ENCODE results near the gene PCP4.

Gene PCP4

GRCh38 chr21:39849014-39849655, 18.1 kb upstream of the PCP4 start:
- DNase-seq (ENCODE audit: low read depth in 1 of 2, low spot score in 1 of 2) = no peak
- TF ChIP-seq JUND (IDR thresholded peaks at IDR 0.05; ENCODE audit: low read depth) = no peak
- in situ Hi-C loops (cut with HindIII; ENCODE audit: low pct_unique_long_range_greater_than_20kb, low sequenced_read_pairs) = no loop called here

- DNase-seq (ENCODE audit: low read depth in 1 of 2, low spot score in 1 of 2) = no peak
- TF ChIP-seq JUND (IDR thresholded peaks at IDR 0.05; ENCODE audit: low read depth) = no peak
- in situ Hi-C loops (cut with HindIII; ENCODE audit: low pct_unique_long_range_greater_than_20kb, low sequenced_read_pairs) = no loop called here
Measured at GRCh38 chr21:39850333-39850732, 16.9 kb upstream of the PCP4 start.

DNA sequence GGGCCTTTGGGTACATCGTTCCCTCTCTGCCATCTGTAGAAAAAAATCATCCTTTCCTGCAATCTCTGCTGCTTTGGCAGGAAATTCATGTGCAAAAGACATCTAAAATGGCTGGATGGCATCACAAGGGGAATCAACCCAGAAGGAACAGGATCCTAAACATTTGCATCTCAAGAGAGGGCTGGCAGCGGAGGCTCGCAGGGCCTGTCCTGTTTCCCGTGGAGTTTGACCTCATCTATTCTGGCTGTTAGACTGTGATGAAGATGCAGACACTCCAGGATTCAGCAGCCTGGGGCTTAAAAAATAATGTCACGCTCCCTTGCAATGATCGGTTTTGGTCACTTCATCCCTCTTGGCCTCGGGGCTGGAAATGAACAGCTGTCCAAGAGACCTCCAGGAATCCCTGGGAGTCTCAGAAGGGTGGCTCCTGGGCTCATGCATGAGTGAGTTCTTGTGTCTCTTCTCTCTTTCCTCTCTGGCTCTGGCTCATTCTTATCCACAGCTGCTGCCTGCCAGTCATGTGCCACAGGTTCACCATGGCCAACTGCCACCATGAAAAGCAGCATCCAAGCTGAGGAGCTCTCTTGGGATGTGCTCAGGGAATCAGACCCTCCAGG, 16.1 kb upstream of the PCP4 start:
- in situ Hi-C loops (cut with HindIII; ENCODE audit: low pct_unique_long_range_greater_than_20kb, low sequenced_read_pairs) = no loop called here
- DNase-seq (ENCODE audit: low read depth in 1 of 2, low spot score in 1 of 2) = no peak
- TF ChIP-seq JUND (IDR thresholded peaks at IDR 0.05; ENCODE audit: low read depth) = no peak

- in situ Hi-C loops (cut with HindIII; ENCODE audit: low pct_unique_long_range_greater_than_20kb, low sequenced_read_pairs) = no loop called here
- DNase-seq (ENCODE audit: low read depth in 1 of 2, low spot score in 1 of 2) = peak in 1 of 2 experiments; percentile 54
Measured at GRCh38 chr21:39852021-39852721, 15.1 kb upstream of the PCP4 start.

GRCh38 chr21:39852726-39853500, 14.3 kb upstream of the PCP4 start:
- no peak for DNase-seq (ENCODE audit: low read depth in 1 of 2, low spot score in 1 of 2)
- TF ChIP-seq JUND (IDR thresholded peaks at IDR 0.05; ENCODE audit: low read depth) = no peak
- in situ Hi-C loops (cut with HindIII; ENCODE audit: low pct_unique_long_range_greater_than_20kb, low sequenced_read_pairs) = no loop called here

More at GRCh38 chr21:39852021-39852721, 15.1 kb upstream of the PCP4 start:
- no peak for TF ChIP-seq JUND (IDR thresholded peaks at IDR 0.05; ENCODE audit: low read depth)

DNA sequence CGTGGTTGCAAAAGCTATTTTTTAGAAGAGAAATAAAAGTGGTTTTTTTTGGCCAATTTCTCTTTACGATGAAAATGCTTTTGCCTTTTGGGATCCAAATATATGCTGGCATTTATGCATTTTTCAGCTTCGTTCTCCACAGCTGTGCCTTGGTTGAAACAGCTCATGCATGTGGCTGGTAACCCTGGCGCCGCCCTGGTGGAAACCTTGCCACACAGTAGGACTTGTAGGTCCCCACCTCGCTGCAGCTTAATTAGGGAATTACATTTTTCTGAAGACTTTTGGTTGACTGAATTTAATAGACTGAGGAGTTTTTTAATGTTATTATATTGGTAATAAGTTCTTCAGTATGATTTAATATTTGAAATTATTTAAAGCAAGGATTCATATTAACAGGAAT, 12.7 kb upstream of the PCP4 start:
- peak in 1 of 2 experiments; percentile 15 for DNase-seq (ENCODE audit: low read depth in 1 of 2, low spot score in 1 of 2)
- in situ Hi-C loops (cut with HindIII; ENCODE audit: low pct_unique_long_range_greater_than_20kb, low sequenced_read_pairs) = no loop called here
- no peak for TF ChIP-seq JUND (IDR thresholded peaks at IDR 0.05; ENCODE audit: low read depth)

- no peak for DNase-seq (ENCODE audit: low read depth in 1 of 2, low spot score in 1 of 2)
- in situ Hi-C loops (cut with HindIII; ENCODE audit: low pct_unique_long_range_greater_than_20kb, low sequenced_read_pairs) = no loop called here
- TF ChIP-seq JUND (IDR thresholded peaks at IDR 0.05; ENCODE audit: low read depth) = no peak
Measured at GRCh38 chr21:39855595-39855994, 11.6 kb upstream of the PCP4 start.

DNA sequence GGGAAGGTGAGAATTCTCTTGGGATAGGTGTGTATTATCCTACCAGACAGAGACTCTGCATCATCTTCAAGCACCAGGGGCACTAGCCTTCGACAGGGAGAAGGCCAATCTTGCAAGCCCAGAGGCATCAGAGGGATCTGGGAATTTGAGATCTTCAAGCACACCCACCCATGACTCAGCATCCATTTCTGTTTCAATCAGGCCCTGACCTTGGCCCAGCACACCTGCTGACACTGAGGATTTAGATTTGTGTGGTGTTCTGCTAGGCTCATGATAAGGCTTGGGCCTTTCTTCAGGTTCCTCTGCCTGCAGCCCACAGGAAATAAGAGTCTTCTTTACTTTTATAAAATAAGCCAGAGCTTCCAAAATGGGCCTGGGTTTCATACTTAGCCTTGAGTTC, 6.6 kb upstream of the PCP4 start:
- TF ChIP-seq JUND (IDR thresholded peaks at IDR 0.05; ENCODE audit: low read depth) = no peak
- no peak for DNase-seq (ENCODE audit: low read depth in 1 of 2, low spot score in 1 of 2)
- in situ Hi-C loops (cut with HindIII; ENCODE audit: low pct_unique_long_range_greater_than_20kb, low sequenced_read_pairs) = no loop called here

DNA sequence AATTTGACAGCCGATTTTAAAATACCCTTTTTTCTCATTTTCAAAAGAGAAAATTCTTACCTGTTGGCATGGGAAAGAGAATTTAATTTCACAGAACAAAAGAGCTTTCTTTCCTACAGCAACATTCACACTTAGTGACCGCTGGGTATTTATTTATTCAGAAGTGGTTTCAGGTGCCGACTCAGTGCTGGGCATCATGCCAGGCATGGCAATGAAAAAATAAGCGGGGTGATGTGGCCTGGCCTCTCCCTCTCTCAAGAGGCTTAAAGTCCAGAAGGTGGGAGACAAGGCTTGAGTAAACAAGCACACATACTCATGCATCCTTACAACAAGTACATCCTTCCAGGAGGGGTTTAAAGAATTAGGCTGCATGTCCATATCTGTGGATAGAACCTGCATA, 4.1 kb upstream of the PCP4 start:
- in situ Hi-C loops (cut with HindIII; ENCODE audit: low pct_unique_long_range_greater_than_20kb, low sequenced_read_pairs) = no loop called here
- peak in 1 of 2 experiments; percentile 42 for DNase-seq (ENCODE audit: low read depth in 1 of 2, low spot score in 1 of 2)
- no peak for TF ChIP-seq JUND (IDR thresholded peaks at IDR 0.05; ENCODE audit: low read depth)

GRCh38 chr21:39866093-39866492, 1.1 kb upstream of the PCP4 start:
- TF ChIP-seq JUND (IDR thresholded peaks at IDR 0.05; ENCODE audit: low read depth) = no peak
- DNase-seq (ENCODE audit: low read depth in 1 of 2, low spot score in 1 of 2) = no peak
- in situ Hi-C loops (cut with HindIII; ENCODE audit: low pct_unique_long_range_greater_than_20kb, low sequenced_read_pairs) = no loop called here

DNA sequence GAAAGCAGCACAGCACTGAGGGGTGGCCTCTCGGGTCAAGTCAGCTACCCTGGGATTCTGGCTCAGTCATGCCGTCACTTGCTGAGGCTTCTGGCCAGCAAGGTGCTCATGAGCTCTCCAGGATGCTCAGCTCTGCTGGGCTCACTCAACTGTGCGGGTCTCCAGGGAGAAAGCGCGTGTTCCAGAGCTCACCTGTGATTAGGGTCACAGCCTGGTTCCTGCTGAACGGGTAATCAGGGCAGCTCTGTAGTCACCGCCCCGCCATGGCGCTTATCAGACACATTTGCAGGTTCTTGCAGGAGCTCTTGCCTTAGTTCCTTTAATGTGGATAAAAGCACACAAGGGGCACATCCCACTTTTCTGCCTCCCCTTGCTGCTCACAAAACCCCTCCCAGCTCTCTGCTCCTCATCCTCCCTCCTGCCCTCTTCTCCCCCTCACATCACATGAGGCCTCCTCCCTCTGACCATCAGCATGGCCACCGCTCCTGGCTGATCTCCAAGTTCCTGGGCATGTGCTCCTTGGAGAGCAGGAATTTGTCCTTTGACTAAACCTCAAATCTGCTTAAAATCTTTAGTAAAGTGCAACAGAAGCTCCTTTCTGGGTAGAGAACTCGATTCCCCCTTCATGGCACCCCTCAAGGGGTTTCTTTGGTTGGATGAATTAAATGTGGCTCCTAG, 2.0 kb downstream of the PCP4 start:
- in situ Hi-C loops (cut with HindIII; ENCODE audit: low pct_unique_long_range_greater_than_20kb, low sequenced_read_pairs) = no loop called here
- no peak for TF ChIP-seq JUND (IDR thresholded peaks at IDR 0.05; ENCODE audit: low read depth)
- no peak for DNase-seq (ENCODE audit: low read depth in 1 of 2, low spot score in 1 of 2)

DNA sequence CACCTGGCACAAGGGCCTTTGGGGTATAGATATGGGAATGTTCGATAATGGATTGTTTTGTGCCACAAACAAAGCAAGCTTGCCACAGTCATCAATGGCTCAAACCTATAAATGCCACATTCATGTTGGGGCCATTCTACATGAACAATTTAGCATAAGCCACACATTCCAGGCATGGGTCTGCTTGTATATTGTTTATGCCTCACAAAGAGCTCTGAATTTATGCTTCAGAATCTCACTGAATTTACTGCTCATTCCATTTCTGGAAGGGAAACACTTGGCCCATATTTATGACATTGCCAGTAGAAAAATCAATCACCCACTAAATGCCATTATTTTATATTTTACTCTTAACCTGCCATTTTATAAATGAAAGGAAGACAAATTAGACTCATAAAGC, 6.4 kb downstream of the PCP4 start:
- DNase-seq (ENCODE audit: low read depth in 1 of 2, low spot score in 1 of 2) = no peak
- in situ Hi-C loops (cut with HindIII; ENCODE audit: low pct_unique_long_range_greater_than_20kb, low sequenced_read_pairs) = no loop called here

More for the DNA sequence above, 6.4 kb downstream of the PCP4 start:
- TF ChIP-seq JUND (IDR thresholded peaks at IDR 0.05; ENCODE audit: low read depth) = no peak

Measured in T47D (cell line).